IPS-NIHi11 (cell line): ENCODE results near the gene TNIK.
"Not testable (repeated sequence)": the region's sequence is repeated elsewhere in the genome, so short reads cannot be mapped to it uniquely, and the experiment has no call there.

Experiments used
- DNase-seq: peaks from one replicate; pipeline ENCODE4 v3.0.0; 2012; ENCODE audit warnings: mixed read lengths, low spot score

Gene TNIK

DNA sequence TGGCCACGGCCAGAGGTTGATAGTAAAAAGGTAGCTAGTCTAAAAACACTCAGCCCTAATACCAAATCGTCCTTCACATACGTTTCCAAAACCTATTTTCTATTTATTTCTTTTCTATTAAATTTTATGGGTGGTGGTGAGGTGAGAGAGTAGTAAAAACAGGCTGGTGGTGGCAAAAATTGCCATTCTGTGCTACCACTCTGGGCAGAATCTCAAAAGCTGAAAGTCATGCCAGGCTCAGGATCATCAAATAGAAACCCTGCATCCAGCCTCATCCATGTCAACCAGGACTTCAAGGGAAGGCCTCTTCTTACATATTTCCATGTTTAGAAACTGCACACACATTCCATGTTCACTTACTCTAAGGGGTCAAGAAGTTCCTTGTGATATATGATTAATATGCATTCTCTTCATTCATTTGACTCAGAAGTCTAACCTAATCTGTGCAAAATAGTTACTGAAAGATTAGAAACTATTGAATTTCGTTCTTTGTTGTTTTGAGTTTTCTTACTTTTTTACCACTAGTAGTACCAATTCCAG is 153.1 kb downstream of the TNIK start:
- no peak for DNase-seq

DNA sequence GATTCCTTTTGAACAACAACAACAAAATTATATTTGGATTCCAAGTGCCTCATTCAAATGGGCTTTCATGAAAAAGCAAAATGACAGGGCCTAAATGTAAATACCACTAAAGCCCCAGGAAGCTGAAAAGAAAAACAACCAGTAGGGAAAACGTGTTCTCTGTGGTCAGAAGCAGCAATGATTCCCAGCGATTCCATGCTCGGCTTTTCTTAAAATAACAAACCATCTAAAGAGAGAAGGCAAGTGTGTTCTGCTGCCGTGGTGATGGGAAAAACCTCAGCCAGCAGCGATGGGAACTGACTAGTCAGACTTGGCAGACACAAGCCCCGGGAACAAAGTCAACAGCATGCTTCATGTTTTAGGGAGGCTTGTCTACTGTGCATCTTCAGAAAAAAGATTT is 153.6 kb downstream of the TNIK start:
- DNase-seq, result no peak

DNA sequence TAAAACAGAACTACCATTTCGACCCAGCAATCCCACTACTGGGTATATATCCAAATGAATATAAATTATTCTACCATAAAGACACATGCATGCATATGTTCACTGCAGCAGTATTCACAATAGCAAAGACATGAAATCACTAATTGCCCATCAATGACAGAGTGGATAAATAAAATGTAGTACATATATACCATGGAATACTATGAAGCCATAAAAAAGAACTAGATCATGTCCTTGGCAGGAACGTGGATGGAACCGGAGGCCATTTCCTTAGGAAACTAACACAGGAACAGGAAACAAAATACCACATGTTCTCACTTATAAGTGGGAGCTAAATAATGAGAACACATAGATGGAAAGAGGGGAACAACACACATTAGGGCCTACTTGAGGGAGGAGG is 154.4 kb downstream of the TNIK start:
- not testable (repeated sequence) for DNase-seq

DNA sequence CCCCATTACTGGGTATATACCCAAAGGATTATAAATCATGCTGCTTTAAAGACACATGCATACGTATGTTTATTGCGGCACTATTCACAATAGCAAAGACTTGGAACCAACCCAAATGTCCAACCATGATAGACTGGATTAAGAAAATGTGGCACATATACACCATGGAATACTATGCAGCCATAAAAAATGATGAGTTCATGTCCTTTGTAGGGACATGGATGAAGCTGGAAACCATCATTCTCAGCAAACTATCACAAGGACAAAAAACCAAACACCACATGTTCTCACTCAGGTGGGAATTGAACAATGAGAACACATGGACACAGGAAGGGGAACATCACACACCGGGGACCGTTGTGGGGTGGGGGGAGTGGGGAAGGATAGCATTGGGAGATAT is 155.7 kb downstream of the TNIK start:
- not testable (repeated sequence) for DNase-seq

DNA sequence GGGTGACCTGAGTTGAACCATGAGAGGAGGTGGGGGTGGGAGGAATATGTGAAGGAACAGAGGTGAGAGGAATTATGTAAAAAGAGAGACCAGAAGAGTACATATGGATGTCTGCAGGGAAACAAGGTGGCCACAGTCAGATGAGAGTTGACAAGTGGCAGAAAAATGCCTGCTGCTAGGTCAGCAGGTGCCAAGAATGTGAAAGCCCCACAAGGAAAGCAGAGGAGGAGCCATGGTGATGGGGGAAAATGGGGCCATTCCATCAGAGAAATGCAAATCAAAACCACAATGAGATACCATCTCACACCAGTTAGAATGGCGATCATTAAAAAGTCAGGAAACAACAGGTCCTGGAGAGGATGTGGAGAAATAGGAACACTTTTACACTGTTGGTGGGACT is 156.2 kb downstream of the TNIK start:
- not testable (repeated sequence) for DNase-seq

DNA sequence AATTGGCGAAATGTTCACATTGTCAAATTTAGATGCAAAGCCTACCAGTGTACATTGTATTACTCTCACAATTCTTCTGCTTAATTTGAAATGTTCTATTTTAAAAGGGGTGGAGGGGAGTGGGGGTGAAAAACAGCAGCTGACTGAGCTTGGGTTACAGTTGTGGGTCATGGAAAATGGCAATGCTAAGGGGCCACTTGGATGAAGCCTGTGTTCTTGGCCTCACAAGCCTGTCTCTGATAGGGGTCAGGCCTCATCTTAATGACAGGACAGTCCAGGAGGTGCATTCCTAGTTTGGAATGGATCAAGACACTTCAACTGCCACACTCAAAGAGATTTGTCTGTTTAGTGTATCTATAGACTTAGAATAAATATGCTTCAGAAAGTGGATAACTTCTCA is 158.2 kb downstream of the TNIK start:
- DNase-seq, result no peak

DNA sequence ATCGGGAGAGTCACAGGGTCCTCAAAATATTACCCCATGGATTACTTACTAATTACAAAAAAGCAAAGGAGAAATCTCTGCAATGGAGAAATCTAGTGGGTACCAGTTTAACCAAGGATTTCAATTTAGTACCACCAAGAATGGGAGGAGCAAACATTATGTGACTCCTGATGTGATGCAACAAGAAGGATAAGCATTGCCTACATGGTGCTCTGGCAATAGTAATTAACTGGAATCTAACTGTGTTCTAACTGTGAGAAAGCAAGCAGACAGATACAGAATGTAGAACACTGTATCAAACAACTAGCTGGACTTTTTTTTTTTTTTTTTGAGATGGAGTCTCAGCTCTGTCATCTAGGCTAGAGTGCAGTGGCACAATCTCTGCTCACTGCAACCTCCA is 159.2 kb downstream of the TNIK start:
- no peak for DNase-seq

DNA sequence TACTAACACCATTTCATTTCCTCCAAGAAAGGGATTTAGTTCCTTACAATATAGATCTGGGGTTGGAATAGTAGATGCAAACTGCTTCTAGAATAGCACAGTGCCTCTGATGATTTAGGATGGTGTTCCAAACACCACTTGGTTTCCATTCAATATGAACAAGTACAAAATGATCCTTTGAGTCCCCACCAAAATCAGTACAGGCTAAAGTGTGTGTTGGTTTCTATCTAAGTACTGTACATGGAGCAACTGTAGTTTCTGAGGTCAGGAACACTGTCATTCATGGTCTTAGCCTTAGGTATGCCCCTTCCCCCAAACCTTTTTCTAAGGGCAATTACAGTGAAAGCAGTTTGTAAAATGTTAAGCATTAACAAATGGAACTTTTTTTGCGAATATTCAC is 162.3 kb downstream of the TNIK start:
- DNase-seq, result no peak

DNA sequence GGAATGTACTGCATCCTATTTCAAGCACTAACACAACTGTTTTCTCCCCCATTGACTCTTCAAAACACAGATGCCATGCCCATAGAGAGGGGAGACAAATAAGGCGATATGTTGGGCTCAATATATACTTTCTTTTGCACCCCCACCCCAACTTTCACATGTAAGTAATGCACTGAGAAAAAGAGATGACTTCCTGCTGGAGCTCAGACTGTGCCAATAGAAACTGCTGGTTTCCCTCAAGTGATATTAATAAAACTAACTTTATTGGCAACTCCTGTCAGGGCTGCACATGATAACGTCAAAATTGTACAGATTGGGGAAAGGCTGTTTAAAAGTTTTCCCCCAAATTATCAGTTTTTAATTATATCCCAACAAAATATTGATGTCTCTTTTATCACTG is 163.0 kb downstream of the TNIK start:
- DNase-seq, result no peak

DNA sequence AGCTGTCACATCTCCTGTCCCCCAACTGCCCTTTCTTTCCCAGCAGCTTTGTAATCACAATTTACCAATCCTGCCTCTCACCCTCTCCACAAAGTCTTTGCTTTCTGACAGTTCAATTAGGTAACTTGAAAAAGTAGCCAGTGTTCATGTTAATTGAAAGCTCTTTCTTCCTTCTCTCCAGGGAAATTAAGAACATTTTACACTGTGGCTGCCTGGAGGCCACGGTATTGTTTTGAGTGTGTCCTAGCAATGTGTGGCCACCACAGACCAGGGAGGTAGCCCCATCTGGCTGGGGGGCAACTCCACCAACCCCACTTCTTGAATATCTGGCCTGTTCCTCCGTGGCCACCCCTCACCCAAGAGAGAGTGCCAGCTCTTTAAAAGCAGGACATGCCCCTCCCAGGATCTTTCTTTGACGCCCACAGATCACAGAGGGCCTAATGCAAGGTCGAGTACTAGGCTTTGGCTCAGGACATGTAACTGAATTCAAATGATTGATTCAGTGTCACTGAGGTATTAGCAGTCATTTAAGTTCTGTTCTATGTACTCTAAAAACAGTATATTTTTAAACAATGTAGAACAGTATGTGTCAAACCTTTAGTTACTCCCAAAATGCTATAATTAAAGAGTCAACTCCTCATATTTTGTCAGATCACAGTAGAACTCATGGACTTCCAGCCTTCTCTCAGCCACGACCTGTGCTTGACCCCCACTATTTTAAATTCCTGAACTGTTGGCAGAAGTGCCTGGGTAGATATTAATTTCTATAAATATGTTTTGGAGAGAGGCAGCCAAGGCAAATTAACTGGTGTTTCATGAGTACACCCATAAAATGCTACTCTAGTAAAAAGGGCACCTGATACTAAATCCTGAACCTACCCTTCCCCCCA is 164.5 kb downstream of the TNIK start:
- DNase-seq, result no peak

DNA sequence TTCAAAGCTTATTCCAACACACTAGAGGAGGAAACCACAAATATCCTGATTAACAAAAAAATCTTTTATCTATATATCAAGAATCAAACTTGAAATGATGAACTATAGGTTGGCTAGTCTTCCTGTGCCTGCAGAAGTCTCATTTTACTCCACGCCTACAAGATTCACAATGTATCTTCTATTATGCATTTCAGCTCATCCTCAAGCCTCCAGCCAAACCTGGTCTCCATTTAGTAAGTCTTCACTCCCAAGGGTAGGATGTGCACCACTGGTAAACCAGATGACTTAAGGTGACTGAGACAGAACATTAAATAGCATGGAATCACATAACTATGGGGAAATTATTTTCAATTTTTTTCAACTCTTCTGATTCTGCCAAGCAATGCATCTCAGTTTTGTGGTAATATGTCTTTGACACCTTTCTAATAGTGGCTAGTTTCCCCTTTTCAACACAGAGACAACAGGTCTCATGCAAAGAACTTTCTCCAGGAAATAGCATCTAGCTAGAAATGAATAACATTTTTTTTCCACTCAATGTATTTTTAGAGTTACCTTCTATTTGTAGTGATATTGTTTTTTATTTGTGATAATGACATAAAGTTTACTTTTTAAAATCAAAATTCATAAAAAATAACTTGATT is 166.9 kb downstream of the TNIK start:
- DNase-seq, result no peak

DNA sequence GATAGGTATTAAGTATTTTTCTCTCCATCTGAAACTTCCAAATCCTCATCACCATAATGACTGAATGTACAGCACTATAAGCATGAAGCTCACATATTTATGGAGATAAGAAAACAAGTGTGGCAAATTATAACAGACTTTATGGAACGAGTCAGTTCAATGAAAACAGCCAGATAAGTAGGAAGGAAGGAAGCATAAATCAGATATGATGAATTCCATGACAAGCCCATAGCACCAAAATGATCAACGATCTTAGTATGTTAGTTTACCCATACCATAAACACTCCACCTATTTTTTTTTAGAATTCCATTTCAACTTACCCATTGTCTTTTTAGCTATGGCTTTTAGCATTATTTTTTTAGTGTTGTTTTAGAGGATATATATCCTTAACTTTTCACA is 169.5 kb downstream of the TNIK start:
- no peak for DNase-seq

DNA sequence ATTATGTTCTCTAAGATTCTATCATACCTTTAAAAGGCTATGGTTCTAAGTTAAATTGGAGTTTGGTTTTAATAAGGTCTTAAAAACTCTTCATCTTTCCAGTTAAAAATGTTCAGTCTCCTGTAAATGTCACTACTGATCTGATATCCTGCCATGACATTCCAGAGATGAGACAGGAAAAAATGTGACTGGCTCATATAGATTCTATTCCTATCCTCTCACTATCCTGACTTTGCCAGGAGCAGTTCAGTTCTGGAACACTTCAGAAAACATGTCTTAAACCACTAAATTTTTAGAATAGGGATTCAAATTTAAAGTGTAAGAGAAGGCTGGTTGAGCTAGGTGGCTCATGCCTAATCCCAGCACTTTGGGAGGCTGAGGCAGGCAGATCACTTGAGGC is 170.9 kb downstream of the TNIK start:
- no peak for DNase-seq

DNA sequence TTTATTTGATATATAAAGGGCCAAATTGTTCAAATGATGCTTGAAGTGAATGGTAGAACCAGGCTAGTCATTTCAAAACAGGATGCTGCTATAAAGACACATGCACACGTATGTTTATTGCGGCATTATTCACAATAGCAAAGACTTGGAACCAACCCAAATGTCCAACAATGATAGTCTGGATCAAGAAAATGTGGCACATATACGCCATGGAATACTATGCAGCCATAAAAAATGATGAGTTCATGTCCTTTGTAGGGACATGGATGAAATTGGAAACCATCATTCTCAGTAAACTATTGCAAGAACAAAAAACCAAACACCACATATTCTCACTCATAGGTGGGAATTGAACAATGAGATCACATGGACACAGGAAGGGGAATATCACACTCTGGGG is 172.4 kb downstream of the TNIK start:
- DNase-seq, result not testable (repeated sequence)

DNA sequence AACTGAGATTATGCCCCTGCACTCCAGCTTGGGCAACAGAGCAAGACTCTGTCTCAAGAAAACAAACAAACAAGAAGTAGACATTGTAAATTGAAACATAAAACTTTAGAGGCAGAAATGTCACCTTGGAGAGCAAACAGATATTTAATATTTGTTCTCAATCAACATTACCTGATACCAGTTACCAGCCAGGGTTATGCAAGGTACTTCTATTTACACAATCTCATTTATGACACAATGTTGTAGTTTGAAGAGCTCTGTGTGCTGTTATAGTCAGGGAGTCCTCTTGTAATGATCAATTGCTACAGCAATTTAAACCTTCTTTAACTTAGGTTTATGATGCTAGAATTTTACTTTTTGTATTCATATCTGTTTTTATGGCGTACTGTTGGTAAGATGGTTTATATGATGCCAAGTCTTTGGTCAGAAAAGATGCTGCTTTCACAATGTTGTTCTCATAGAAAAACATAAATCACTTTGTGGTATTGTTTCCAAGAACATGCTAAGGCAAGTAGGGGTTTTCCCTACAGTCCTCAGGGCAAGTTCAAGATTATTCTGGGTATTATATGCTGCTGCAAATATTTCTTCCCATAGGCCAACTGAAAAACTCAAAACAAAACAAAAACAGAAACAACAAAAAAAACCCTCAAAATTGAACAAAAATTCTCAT is 173.5 kb downstream of the TNIK start:
- no peak for DNase-seq

DNA sequence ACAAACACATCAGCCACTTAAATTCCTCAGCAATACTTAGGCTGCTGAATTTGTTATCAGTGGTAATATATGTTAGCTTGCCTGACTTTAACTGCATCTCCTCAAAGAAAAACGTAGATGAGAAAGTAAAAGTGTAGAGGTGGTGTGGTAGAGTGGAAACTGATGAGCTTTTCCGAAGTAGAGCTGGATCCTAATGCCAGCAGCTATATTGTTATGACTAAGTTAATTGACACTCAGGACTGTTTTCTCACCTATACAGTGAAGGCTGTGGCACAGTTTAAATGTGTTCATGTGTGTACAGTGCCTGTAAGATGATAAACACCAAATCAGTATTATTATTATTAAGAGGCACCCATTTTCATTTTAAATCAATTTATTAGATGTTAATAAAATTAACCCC is 174.9 kb downstream of the TNIK start:
- DNase-seq, result no peak

DNA sequence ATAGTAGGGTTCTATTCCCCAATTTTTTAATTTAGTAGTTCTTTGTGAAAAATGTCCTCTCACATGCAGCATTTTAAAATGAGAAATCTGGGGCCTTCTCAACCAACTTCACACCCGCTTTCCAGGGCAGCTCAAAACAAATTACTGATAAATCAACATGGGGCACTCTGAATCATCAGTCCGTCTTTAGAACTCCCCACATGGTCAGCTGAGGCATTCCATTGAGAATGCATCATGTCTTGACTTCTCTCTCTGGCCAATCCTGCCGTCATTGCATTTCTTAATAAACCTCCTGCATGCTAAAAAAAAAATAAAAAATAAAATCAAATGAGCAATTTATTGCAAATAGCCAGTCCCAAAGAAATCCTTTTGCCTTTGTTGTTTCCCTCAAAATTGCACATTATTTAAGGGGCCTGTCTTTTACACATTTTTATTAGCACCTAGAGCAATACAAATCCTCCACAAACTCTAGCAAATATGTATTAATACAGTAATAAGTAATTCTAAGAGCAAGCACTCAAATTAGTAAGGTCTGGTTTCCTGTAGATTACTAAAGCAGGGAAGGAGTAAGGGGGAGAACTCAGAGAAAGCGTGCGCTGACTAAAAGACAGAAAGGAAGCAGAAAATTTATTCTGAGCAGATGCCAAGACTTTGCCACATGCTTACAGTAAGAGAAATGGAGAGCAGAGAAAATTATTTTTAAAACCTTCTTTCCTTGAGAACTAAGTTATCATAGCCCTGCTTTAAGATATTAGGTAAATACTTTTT is 175.7 kb downstream of the TNIK start:
- DNase-seq, result peak; percentile 36

DNA sequence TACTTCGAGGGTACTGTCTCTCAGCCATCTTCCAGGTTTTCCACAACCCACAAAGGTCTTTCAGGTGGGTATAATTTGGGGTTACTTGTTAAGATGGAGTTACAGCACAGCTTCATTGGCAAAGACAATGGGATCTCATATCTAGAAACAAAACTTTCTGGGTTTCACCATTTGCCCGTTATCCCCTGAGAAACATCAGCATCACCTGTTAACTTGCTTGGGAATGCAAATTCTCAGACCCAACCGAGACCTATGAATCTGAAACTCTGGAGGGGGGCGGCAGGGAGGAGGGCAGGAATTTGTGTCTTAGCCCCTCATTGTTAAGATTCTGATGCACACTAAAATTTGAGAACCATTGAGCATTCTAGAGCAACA is 176.4 kb downstream of the TNIK start:
- no peak for DNase-seq

DNA sequence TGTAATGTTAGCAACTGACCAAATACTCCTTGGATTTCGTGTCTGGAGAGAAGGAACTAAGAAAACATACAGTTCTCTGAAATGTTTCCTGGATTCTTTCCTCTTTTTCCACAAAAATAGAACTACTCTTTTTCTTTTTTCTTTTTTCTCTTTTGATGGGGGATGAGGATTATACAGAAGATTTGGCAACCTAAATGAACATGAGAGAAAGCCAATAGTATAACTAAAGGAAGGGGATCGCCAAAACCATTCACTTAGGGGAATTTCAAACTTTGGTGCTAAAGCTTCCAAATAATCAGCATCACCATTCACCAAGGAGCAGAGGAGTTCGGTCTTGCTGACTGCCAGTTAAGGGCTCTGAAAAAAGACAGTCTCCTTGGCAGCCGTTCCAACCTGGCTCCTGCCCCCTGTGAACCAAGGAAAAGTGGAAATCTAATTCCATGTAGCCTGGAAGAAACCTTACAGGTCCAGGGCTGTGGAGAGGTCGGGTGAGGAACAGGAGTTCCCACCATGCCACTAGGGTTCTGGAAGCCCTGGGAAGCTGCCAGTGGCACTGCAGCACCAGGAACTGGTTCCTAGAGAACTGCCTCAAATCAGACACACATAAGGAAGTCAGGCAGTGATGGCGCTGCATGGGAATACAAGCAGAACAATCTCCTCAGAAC is 176.9 kb downstream of the TNIK start:
- no peak for DNase-seq

DNA sequence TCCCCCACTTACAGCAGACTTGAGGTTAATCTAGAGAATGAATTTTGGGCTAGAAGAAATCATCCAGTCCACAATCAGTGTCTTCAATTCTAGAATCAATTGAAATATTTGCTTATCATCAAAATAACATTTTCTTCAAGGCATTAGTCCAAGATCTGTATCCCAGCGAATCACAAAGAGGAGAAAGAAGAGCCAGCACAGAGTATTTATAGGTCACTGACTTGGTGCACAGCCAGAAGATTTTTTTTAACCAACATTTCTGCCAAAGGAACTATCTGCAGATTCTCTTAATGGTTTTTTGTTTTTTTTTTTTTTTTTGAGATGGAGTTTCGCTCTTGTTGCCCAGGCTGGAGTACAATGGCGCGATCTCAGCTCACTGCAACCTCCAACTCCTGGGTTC is 178.2 kb downstream of the TNIK start:
- DNase-seq, result no peak

DNA sequence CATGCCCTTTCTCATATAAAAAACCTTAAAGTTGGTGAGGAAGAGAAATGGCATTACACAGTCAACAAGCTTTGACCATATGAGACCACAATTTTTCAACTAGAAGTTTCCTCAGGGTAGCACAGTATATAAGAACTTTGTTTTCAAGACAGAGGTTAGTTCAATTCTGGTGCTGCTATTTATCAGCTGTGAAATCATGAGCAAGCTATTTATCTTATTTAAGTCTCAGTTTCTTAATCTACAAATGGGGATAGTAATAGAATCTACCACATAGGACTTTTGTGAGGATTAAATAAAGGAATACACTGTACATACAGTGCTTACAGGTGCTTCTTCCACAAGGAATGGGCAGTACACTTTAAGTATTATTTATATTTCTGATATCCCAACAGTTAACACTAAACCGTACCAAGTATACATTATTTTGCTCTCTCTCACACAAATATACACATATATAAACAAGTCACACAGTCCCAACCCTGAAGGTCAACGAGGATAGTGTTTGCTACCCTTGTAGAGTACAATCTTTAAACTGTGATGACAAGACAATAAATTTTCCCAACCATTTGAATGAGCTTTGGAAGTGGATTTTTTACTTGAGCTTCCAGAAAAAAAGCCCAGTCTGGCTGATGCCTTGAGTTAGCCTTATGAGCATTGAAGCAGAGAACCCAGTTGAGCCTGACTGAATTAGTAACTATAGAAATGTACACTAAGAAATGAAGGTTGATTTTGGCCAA is 178.8 kb downstream of the TNIK start:
- no peak for DNase-seq
